ENCODE data around the gene UQCRC2. TPM values are rescaled to one million over a fixed set of nuclear protein-coding genes. Genes with fewer than 3 reads are reported as not detected.
"Not testable (repeated sequence)": the region's sequence is repeated elsewhere in the genome, so short reads cannot be mapped to it uniquely, and the experiment has no call there.

The UQCRC2 gene
- total RNA-seq = 931 TPM
- long read RNA-seq, transcript UQCRC2-201 (14 exons, 2,615 nt) = major isoform, 1,540 of 1,616 reads
- long read RNA-seq, partial matches to known transcripts = 42 of 1,616 reads
- long read RNA-seq, other reads (novel, unspliced or antisense) = 32 of 1,616 reads

DNA sequence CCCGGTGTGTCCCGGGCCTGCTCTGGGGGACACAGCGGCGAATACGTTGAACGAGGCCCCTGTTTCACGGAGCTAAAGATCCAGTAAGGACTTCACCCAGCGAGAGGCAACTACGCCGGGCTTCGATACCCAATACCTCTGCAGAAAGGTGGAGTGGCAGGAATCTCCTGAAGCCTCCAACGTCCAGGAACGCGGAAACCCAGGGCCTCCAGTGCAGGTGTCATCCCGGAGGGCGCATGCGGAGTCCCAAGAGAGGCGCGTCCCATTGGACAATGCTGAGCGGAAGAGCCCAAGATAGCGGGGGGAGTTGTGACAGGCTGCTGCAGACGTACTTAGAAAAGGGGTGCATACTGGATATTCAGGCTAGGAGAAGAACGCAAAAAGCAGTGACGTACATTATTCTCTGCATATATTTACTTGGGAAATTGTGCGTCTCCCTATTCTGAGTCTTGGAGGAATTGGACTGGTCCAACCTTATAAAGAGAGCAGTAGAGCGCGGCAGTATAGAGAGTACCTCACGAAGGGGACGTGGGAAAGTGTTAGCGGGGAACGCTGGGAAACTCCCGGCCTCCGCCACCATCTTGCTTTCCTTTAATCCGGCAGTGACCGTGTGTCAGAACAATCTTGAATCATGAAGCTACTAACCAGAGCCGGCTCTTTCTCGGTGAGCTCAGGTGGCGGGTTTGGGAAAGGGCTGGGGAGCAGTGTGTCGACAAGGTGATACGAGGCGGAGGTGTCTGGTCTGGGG, at the start of gene UQCRC2:
Gene UQCRC2 (plus strand): TSS at position 569 of the 748 bp plus-strand sequence. CDS start 63 bp downstream, at position 632.
- ATAC-seq (ENCODE audit: poor library complexity) = peak; percentile 97
- peak; percentile 91 for DNase-seq
- intact Hi-C loops (cut with DNase I) = loop anchor here (10.0 kb wide), 1 partner anchor 232 kb away; no protein-coding TSS in a partner anchor

DNA sequence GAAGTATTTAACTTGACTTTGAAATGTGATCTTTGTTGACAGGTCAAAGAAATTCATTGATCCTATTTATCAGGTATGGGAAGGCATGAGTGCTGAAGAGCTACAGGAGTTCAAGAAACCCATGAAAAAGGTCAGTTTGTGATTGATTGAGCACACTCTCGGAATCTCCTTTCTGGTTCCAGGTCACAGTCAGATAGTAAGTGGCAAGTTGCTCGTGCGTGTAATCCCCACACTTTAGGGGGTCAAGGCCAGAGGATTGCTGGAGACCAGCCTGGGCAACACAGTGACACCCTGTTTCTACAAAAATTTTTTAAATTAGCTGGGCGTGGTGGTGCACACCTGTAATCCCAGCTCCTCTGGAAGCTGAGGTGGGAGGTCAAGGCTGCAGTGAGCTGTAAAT, 20.5 kb upstream of the UQCRC2 start:
- intact Hi-C loops (cut with DNase I); ATAC-seq (ENCODE audit: poor library complexity); DNase-seq: not testable (repeated sequence)

DNA sequence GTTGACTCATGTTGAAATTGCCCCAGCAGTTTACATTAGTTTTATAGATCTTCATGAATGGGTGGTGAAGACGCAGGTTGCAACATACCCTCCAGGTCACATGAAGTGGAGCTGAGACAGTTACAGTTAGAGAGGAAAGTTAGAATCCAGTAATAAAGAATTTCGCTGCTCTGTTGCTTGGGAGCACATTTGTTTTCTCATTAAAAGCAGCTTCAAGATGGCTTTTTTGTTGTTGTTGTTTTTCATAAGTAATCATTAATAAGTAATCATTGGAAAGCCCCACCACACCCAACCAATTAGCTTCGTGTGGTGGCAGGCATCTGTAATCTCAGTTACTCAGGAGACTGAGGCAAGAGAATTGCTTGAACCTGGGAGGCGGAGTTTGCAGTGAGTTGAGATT, 19.8 kb upstream of the UQCRC2 start:
- intact Hi-C loops (cut with DNase I); ATAC-seq (ENCODE audit: poor library complexity); DNase-seq: not testable (repeated sequence)

DNA sequence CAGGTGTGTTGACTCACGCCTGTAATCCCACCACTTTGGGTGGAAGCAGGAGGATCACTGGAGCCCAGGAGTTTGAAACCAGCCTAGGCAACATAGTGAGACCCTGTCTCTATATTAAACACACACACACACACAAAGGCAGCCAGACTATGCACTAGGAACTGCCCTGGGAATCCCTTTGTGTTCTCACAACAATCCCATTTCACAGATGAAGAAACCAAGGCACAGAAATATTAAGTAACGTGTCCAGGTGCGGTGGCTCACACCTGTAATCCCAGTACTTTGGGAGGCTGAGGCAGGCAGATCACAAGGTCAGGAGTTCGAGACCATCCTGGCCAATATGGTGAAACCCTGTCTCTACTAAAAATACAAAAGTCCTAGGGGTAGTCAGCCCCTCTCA, 19.4 kb upstream of the UQCRC2 start:
- intact Hi-C loops (cut with DNase I); DNase-seq; ATAC-seq (ENCODE audit: poor library complexity): not testable (repeated sequence)

DNA sequence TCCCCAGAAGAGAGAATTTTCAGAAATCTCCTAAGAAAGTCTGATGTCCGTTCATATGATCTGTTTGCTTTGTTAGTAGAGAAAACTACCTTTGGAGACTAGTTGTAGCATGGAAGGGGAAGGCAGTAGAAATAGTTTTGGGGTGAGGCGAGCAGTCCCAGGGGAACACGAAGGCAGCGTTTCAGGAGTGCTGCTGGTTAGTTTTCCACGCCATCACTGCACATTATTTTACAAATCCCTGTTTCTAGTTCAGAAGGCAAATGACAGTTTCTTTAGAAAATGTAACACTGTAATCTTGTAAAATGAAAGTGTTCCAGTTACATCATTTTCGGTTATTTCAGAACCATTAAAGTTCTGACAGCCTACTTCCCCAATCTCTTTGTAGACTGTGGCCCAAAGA, 16.9 kb upstream of the UQCRC2 start:
- peak; percentile 39 for ATAC-seq (ENCODE audit: poor library complexity)

DNA sequence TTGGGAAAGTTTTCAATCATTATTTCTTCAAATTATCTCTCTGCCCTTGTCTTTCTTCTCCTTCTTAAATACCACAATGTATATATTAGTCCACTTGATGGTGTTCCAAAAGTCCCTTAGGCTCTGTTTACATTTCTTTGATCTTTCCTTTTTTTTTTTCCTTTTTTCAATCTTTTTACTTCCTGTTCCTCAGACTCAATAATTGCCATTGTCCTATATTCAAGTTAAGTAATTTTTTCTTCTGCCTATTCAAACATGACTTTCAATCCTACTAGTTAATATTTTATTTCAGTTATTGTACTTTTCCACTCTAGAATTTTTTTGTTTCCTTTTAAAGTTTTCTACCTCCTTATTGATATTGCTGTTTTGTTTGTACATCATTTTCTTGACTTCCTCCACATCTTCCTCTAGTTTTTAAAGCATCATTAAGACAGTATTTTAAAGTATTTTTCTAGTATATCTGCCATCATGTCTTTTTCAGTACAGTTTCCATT, 15.8 kb upstream of the UQCRC2 start:
- intact Hi-C loops (cut with DNase I) = no loop called here
- ATAC-seq (ENCODE audit: poor library complexity) = no peak

More for the DNA sequence above, 16.9 kb upstream of the UQCRC2 start:
- intact Hi-C loops (cut with DNase I); DNase-seq: not testable (repeated sequence)

DNA sequence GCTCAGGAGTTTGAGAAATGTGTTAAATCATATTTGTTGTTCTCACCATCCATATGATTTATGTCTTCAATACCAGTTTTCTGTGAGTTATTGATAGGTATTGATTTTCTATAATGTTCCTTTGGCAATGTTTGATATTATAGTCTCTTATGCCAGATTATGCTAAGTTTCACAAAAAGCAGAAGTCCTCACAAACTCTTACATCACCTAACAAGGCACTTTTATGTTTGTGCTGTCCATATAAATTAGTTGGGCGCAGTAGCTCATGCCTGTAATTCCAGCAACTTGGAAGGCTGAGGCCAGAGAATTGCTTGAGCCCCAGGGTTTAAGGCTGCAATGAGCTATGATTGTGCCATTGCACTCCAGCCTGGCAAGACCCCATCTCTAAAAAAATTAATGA, 12.6 kb upstream of the UQCRC2 start:
- intact Hi-C loops (cut with DNase I) = no loop called here
- DNase-seq = no peak
- no peak for ATAC-seq (ENCODE audit: poor library complexity)

More for the DNA sequence above, 15.8 kb upstream of the UQCRC2 start:
- DNase-seq = no peak

DNA sequence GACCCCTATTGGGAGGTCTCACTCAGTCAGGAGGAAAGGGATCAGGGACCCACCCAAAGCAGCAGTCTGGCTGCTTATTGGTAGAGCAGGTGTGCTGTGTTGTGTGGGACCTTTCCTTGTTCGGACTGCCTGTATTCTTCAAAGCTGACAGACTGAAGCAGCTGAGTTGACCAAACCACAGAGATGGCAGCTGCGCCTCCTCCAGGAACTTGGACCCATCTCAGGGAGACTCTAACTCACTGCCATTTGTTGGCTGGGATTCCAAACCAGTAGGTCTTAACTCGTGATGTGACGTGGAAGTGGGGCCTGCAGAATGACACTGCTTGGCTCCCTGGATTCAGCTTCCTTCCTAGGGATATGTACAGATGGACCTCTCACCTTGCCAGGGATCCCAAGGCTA, 9.6 kb upstream of the UQCRC2 start:
- DNase-seq = no peak
- intact Hi-C loops (cut with DNase I) = no loop called here
- no peak for ATAC-seq (ENCODE audit: poor library complexity)

DNA sequence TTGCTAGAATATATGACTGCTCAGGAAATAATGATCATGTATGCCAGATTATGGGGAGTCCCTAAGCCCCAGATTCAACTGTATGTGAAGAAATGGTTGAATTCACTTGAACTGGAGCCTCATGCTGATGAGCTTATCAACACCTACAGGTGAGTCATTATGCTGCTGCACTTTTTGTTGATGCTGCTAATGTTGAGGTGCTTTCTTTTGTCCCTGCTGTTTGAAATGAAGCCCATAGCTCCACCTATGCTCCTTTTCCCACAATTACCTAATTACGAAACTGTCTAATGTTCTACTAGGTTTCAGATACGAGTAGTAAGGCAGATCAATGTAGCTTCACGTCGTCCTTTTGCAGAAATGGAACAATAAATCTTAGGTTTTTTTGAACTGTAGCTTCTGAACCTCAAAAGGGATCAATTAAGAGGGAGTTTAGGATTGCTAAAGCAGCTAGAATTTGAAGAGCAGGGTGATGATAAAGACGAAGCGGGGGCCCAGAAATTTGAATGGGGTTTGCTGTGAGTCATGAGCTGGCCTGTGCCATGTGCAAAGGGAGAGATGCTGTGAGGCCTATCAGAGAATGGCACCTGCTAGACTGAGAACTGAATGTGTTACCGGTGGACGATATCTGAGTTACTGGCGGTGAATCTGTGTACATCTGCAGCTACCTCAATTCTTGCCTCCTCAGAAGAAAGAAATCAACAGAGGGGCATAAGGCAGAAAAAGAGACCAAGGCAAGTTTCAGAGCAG, 6.1 kb upstream of the UQCRC2 start:
- DNase-seq = no peak
- ATAC-seq (ENCODE audit: poor library complexity) = no peak
- intact Hi-C loops (cut with DNase I) = no loop called here

DNA sequence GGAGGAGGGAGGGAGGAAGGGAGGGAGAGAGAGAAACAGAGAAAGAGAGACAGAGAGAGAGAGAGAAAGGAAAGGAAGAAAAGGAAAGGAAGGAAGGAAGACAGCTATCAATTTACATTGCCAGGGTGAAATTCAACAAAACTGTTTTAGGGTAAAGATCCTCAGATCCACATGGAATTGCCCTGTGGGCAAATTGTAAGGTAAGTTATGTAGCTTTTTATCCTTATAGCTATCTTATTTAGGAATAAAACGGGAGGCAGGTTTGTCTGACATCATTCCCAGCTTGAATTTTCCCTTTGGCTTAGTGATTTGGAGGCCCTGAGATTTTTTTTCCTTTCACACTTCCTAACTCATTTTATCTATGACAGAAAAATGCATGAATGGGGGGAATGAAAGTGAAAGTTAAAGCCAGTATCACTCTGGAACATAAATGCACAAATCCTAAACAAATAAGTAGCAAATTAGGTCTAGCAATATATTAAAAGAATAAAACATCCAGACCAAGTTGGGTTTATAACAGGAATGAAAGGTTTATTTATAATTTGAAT, 3.4 kb upstream of the UQCRC2 start:
- DNase-seq = no peak
- ATAC-seq (ENCODE audit: poor library complexity) = no peak
- intact Hi-C loops (cut with DNase I) = loop anchor here (10.0 kb wide), 1 partner anchor 235 kb away; no protein-coding TSS in a partner anchor

DNA sequence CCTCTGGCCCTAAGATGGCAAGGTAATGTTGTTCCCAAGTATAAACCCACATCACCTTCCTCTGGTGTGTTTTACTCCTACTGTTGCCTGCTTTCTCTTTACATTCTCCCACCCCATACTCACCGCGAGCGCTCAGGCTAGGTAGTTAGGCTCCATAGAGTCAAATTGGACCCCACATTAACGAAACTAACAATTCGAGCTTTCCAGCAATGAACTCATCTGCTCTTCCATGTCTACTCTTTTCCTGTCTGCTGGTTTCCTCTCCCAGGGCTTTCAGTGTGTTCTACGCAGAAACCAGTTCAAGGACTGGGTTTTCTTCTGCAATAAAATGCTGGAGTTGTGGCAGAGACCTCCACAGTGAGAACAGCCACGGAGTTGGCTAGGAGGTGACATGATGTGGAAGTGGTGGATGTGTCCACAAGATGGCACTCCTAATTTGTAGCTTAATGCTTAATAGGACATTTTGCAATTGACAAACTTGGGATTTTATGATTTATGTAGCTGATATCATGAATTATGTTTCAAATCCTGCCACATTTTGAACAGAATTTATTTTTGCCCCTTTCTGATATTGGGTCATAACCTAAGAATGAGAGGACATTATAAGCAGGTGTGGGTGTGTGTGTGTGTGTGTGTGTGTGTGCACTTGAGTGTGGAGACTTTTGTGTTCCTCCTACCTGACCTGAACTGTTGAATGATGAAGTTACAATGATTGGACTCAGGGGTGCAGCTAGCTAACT, 2.2 kb upstream of the UQCRC2 start:
- ATAC-seq (ENCODE audit: poor library complexity) = no peak
- DNase-seq = no peak
- intact Hi-C loops (cut with DNase I) = loop anchor here (10.0 kb wide), 1 partner anchor 234 kb away; no protein-coding TSS in a partner anchor

DNA sequence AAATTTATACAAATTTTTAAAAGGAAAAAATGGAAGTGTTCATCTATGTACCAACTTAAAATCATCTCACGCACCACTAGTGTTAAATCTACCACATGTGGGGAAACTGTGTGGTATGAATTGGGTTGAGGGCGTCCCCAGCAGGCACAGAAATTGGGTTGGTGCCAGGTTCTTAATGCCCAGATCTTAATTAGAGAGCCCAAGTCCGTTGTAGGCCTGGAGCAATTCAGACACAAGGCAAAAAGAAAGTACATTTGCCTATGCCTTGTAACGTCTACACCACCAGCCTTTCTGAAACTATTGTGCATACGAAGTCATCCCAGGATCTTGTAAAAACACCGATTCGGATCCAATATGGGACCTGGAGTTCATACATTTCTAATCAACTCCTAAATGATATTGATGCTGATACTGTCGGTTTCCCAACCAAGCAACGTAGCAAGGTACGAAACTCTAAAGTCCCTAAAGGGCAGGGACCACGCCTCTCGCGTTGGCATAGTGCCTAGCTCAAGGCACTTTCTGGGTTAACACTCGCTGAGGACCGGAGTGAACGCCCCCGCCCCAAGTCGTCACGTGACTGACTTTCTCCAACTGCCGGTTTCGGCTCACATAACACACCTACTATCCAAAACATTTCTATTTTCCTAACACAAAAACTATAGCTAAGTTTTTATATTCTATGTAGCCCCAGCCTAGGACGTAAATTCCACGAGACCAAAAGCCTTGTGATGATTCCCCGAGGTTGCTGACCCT, 945 bp upstream of the UQCRC2 start:
- intact Hi-C loops (cut with DNase I) = loop anchor here (10.0 kb wide), 1 partner anchor 233 kb away; no protein-coding TSS in a partner anchor
- ATAC-seq (ENCODE audit: poor library complexity) = peak; percentile 53

DNA sequence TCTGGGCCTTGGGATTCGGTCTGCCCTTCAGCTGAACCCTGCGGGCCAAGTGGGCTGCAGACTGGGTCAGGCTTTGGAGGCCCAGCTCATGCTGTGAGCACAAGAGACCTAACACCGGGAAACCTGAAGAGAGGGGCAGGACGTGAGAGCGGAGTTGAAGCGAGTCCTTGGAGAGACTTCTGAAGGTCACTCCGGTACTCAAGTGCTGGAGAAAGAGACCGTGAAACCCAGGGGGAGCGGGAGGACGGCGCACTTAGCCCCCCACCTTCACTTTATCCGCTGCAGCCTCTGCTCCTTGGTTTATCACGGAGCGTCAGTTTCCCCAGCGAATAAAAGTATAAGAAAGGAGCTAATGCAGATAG, 361 bp downstream of the UQCRC2 start:
- no peak for DNase-seq
- intact Hi-C loops (cut with DNase I) = loop anchor here (10.0 kb wide), 1 partner anchor 231 kb away; no protein-coding TSS in a partner anchor
- peak; percentile 49 for ATAC-seq (ENCODE audit: poor library complexity)

More for the DNA sequence above, 945 bp upstream of the UQCRC2 start:
- DNase-seq = peak; percentile 80

DNA sequence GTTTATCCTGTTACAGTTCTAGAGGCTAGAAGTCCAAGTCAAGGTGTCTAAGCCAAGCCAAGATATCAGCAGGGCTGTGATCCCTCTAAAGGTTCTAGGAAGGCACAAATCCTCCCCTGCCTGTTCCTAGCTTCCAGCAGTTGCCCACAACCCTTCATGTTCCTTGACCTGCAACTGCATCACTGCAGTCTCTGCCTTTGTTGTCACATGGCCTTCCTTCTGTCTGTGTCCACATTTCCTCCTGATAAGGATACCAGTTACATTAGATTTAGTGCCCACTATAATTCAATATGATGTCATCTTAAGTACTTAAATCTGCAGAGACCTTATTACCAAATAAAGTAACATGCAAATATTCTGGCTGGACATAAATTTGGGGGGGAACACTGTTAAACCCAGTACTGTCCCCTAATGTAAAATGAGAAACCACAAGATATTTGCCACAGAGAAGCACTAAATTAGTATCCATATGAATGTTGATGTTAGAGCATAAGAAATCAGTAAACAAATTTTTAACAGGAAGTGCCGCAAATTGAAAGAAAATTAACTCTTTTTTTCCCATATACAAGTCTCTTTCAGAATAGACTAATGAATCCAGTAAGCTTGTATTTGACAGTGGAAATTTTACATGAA, 4.7 kb downstream of the UQCRC2 start:
- ATAC-seq (ENCODE audit: poor library complexity) (no peak), DNase-seq (no peak)
- intact Hi-C loops (cut with DNase I) = loop anchor here (10.0 kb wide), 1 partner anchor 227 kb away; no protein-coding TSS in a partner anchor

DNA sequence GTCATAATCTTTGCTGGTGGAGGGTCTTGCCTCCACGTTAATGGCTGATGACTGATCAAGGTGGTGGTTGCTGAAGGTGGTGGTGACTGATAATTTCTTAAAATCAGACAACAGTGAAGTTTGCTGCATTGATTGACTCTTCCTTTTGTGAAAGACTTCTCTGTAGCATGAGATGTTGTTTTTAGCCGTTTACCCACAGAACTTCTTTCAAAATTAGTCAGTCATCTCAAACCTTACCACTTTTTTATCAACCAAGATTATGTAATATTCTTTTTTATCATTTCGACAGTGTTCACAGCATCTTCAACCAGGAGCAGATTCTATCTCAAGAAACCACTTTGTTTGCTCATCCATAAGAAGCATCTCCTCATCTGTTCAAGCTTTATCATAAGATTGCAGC, 5.9 kb downstream of the UQCRC2 start:
- DNase-seq (no peak), ATAC-seq (ENCODE audit: poor library complexity) (no peak)
- intact Hi-C loops (cut with DNase I) = loop anchor here (10.0 kb wide), 1 partner anchor 226 kb away; no protein-coding TSS in a partner anchor

DNA sequence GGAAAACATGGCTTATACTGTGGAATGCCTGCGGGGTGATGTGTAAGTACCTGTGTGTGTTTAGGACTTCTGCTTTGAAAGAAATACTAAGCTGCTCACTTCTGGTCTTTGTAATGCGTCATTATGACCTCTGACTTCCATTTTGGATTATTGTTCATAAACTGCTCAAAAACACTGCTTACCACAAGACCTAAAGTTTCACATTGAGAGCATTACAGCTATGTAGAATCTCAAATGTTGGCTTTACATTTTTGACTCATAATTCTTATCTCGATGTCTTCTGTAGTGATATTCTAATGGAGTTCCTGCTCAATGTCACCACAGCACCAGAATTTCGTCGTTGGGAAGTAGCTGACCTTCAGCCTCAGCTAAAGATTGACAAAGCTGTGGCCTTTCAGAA, 9.3 kb downstream of the UQCRC2 start:
- no peak for ATAC-seq (ENCODE audit: poor library complexity)
- intact Hi-C loops (cut with DNase I) = no loop called here

DNA sequence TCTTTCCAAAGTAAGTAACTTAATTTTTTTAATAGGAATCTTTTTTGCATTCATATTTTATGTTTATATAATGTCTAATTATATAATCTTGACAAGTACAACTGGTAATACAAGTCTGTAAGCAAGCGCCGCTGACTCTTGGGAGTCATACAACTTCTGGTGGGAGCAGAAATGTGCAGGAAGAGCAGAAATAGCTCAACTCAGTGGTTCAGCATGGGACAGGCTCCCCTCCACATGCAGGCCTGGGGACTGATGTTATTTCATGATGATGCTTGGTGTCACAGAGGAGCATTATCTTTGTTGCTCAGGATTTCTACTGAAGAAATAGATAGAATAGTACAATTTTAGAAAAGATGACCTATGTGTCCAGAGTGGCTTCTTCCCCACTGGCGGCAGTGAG, 10.7 kb downstream of the UQCRC2 start:
- intact Hi-C loops (cut with DNase I) = no loop called here
- no peak for DNase-seq
- no peak for ATAC-seq (ENCODE audit: poor library complexity)

More for the DNA sequence above, 9.3 kb downstream of the UQCRC2 start:
- no peak for DNase-seq

Measured in Right ventricle myocardium superior (tissue), 1 donor.